ENCODE measurements around the gene LRRC34. TPM values are rescaled to one million over a fixed set of nuclear protein-coding genes. Genes with fewer than 3 reads are reported as not detected.

The LRRC34 gene, protein sequence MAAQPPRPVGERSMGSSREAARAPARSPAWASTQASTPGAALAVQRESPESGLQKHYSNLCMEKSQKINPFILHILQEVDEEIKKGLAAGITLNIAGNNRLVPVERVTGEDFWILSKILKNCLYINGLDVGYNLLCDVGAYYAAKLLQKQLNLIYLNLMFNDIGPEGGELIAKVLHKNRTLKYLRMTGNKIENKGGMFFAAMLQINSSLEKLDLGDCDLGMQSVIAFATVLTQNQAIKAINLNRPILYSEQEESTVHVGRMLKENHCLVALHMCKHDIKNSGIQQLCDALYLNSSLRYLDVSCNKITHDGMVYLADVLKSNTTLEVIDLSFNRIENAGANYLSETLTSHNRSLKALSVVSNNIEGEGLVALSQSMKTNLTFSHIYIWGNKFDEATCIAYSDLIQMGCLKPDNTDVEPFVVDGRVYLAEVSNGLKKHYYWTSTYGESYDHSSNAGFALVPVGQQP
- 0.51 and 0.85 TPM in 2 replicates for total RNA-seq

DNA sequence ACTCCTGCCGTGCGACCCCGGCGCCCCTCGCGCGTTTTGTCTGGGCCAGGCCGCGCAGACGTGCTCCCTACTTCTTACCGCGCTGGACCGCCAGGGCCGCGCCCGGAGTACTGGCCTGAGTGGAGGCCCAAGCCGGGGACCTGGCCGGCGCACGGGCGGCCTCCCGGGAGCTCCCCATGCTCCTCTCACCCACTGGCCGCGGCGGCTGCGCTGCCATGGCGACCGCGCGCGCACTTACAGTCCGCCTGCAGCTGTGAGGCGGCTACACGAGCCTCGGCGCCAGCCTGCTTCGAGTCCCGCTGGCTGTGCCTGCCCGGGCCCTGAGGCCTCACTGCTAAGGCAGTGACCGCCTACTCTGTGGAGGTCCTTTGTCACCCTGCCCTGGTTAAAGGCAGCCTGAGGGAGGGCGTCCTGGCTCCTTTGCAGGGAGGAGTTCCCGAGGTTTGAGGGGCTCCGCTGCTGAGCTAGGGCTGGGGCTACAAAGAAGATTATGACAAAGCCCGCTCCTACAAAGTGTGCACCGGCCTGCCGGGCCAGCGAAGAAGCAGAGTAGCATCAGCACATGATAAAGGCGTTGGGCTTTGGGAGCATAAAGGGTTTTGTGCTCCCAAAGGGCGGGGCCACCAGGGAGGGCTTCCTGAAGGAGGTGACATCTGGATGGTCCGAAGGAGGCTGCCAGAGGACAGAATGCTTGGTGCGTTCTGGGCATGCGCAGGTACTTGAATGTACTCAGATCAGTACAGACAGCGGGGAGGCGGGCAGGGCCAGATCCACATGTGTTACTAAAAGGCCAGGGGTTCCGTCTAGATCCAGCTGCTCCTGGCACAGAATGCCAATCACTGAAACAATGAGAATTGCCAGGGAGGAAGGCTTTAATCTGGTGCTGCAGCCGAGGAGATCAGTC lies at the start of gene LRRC34, which contains the start of gene LRRIQ4:
Gene LRRC34, minus strand, starts transcription at position 573 of the 904 bp plus-strand sequence. Its CDS starts 356 bp downstream, at position 217.
Gene LRRIQ4, plus strand, starts transcription at position 539 of the 904 bp plus-strand sequence. CDS start 9,052 bp downstream, outside the sequence.

DNA sequence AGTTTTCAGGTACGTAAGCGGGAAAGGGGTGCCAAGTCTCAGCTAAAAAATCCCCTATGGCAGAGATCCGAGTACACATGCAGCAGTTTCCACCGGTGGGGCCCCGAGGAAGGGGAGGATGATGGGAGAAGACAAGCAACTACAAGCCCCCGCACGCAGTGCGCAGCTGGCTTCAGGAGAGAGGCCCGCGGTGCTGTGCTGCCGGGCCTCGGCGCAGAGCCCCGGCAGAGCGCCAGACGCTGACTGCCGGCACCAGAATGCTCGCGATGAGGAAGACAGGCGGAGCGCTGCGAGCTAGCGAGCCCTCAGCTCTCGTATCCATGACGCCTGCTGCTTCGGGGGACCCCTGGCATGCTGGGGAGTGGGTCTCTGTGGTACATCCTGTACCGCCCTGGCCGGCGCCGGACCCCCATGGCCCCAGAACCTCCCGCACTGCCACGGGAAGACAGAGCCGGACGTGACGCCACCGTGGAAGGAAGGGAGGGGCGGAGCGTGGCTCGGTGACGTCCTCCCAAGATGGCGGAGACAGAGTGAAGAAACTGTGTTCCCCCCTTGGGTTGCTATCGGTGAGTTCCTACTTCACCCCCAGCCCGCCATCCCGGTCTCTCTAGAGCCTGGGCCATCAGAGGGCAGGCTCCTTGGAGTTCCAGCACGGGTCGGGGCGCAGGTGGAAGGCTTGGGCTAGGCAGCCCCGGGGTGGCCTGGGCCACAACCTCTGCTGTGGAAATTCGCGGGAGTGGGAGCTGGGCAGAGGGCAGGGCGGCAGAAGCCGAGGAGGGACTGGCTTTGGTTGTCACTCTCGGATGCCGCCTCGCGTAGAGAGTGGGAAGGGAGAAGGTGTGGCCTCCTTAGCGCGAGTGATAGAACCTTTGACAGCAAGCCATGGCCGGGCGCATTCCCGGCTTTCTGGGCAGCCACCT lies 39.5 kb downstream of the LRRC34 start, which contains the start of gene MYNN:
Gene MYNN, plus strand, starts transcription at position 500 of the 920 bp plus-strand sequence. CDS start 900 bp downstream, outside the sequence.

DNA sequence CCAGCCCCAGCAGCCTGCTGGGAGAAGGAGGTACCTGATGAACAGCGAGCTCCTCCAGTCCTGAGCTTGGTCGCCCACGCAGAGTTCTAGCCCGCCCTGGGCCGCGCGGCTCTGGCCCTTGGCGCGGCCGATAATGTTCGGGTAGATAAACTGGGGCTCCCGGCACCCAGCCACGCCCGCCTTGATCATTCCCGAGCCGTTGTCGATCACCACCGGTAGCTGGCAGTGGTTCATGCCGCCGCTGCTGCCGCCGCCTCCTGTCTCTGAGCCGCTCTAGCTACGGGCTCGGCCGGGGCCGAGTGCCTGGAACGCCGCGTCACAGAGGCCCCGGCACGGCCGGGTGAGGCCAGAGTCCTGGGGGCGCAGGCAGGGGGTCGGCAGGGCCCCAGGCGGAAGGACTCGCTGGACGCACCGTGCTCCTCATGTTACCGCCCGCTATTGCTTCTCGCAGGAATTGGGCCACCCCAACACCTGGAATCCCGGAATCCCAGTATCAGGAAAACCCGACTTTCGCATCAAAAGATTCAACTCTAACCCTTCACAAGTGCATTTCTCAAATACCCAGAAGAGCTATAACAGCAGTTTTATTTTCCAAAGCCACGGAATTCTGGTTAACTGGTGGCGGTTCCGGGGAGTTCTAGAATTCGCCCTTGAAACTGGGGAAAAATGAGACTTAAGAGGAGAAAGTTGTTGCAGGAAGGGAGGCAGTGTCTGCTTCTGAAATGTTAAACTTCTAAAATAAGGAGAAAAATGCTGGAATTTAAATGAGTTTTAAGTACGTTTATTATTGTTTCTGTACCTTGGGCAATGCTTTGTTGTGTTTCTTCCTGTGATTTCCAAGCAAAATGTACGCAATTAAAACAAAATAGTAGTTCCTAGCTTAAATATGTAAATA lies 43.2 kb downstream of the LRRC34 start, which contains the start of gene ACTRT3:
Gene ACTRT3, minus strand, starts transcription at position 275 of the 895 bp plus-strand sequence. Its CDS starts 41 bp downstream, at position 234.

DNA sequence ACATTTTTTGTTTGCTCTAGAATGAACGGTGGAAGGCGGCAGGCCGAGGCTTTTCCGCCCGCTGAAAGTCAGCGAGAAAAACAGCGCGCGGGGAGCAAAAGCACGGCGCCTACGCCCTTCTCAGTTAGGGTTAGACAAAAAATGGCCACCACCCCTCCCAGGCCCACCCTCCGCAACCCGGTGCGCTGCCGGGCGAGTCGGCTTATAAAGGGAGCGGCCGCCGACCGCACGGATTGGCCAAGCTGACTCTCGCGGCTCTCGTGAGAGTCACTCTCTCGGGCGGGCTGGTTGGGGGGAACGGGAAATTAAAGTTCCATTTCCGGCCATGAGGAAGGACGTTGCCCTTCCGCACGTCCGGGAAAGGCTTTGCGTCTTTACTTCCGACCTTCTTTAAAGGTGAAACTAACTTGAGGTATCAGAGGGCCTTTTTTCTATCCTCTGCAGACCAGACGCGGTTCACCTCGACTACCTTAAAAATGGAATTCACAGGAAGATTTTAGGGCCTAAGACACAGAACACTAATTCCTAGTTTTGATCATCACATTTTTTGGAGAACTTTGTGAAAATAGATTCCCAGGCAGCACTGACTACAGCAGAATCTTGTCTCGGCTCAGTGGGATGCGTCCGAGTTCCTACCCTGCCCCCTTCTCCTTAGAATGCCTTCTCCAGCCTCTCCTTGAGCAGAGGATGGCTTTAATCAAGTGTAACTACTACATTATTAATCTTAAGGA lies 47.7 kb downstream of the LRRC34 start, which contains the start of gene TERC:
Gene TERC, minus strand, starts transcription at position 179 of the 731 bp plus-strand sequence.

Other genes with a start within 250 kb of the LRRC34 start
- 8.7 and 12.3 TPM in 2 replicates for gene MECOM, start 149.2 kb downstream of the LRRC34 start, total RNA-seq
- 199 and 253 TPM in 2 replicates for gene TERC, start 47.8 kb downstream of the LRRC34 start, total RNA-seq
- gene ACTRT3, start 43.3 kb downstream of the LRRC34 start, total RNA-seq = 1.7 and 1.9 TPM in 2 replicates
- gene MYNN, start 39.5 kb downstream of the LRRC34 start, total RNA-seq = 9.3 and 11.1 TPM in 2 replicates
- gene LRRIQ4, start within 50 bp of the LRRC34 start, total RNA-seq = not detected in 2 replicates
- gene LRRC31, start 57.0 kb upstream of the LRRC34 start, total RNA-seq = not detected in 2 replicates
- gene SAMD7, start 98.7 kb upstream of the LRRC34 start, total RNA-seq = not detected in 2 replicates
- 18.8 and 21.5 TPM in 2 replicates for gene SEC62, start 153.9 kb upstream of the LRRC34 start, total RNA-seq
- gene GPR160, start 225.1 kb upstream of the LRRC34 start, total RNA-seq = 1.1 TPM in 2 replicates